HEK293T (cell line): Measurements from ENCODE around the gene APC2.

Experiments
- CTCF ChIA-PET: fragments of 350-600 bp; formaldehyde crosslinking; extraction: SDS; loops from one replicate; lab custom pipeline; 2021; ENCODE audit warnings: antibody characterized with exemption, inconsistent platforms; lab: Yijun Ruan, JAX
- POLR2A ChIA-PET: fragments of 350-600 bp; formaldehyde crosslinking; extraction: SDS; loops from one replicate; lab custom pipeline; 2020; ENCODE audit warnings: antibody characterized with exemption, inconsistent platforms; lab: Yijun Ruan, JAX
- DNase-seq: peaks from one replicate; pipeline ENCODE4 v3.0.0; 2012; ENCODE audit warnings: mixed read lengths; ENCODE audit errors: extremely low spot score
- ARNT ChIP-seq: fragments of 450-650 bp; IDR thresholded peaks from 2 replicates; pipeline ENCODE4 v1.6.1; 2017; ENCODE audit warnings: mild to moderate bottlenecking
- BHLHE40 ChIP-seq: fragments of 450-650 bp; IDR thresholded peaks from 2 replicates; pipeline ENCODE4 v1.6.1; 2016; ENCODE audit warnings: mild to moderate bottlenecking, moderate library complexity, borderline replicate concordance
- CTBP1 ChIP-seq: fragments of 450-650 bp; IDR thresholded peaks from 2 replicates; pipeline ENCODE4 v1.6.1; 2016; ENCODE audit warnings: borderline replicate concordance
- ELF4 ChIP-seq: fragments of 450-650 bp; IDR thresholded peaks from 2 replicates; pipeline ENCODE4 v1.6.1; 2017; ENCODE audit warnings: antibody characterized with exemption
- FOXA1 ChIP-seq: fragments of 450-650 bp; IDR thresholded peaks from 2 replicates; pipeline ENCODE4 v1.6.1; 2016; ENCODE audit warnings: mild to moderate bottlenecking
- FOXK2 ChIP-seq: fragments of 450-650 bp; IDR thresholded peaks from 2 replicates; pipeline ENCODE4 v1.6.1; 2016; ENCODE audit warnings: mild to moderate bottlenecking
- FOXM1 ChIP-seq: fragments of 450-650 bp; IDR thresholded peaks from 2 replicates; pipeline ENCODE4 v1.6.1; 2017; ENCODE audit warnings: mild to moderate bottlenecking, borderline replicate concordance
- HDGF ChIP-seq: fragments of 450-650 bp; IDR thresholded peaks from 2 replicates; pipeline ENCODE4 v1.6.1; 2017; ENCODE audit warnings: antibody characterized with exemption, borderline replicate concordance
- L3MBTL2 ChIP-seq: fragments of 450-650 bp; conservative IDR thresholded peaks from 2 replicates; pipeline ENCODE4 v1.6.1; 2016; ENCODE audit warnings: mild to moderate bottlenecking
- LEF1 ChIP-seq: fragments of 450-650 bp; IDR thresholded peaks from 2 replicates; pipeline ENCODE4 v1.6.1; 2017; ENCODE audit warnings: mild to moderate bottlenecking, borderline replicate concordance
- NFRKB ChIP-seq: fragments of 450-650 bp; IDR thresholded peaks from 2 replicates; pipeline ENCODE4 v1.6.1; 2016; ENCODE audit warnings: mild to moderate bottlenecking, moderate library complexity
- PKNOX1 ChIP-seq: fragments of 450-650 bp; IDR thresholded peaks from 2 replicates; pipeline ENCODE4 v1.6.1; 2016
- SP1 ChIP-seq: fragments of 450-650 bp; IDR thresholded peaks from 2 replicates; pipeline ENCODE4 v1.6.1; 2017
- SUZ12 ChIP-seq: fragments of 450-650 bp; IDR thresholded peaks from 2 replicates; pipeline ENCODE4 v1.6.1; 2016; ENCODE audit warnings: mild to moderate bottlenecking
- TARDBP ChIP-seq: fragments of 450-650 bp; IDR thresholded peaks from 2 replicates; pipeline ENCODE4 v1.6.1; 2016
- ZNF384 ChIP-seq: fragments of 450-650 bp; IDR thresholded peaks from 2 replicates; pipeline ENCODE4 v1.6.1; 2016

APC2 gene

GRCh38 chr19:1510807-1511206 lies 60.9 kb downstream of the APC2 start:
- ChIA-PET CTCF (no interaction called here), POLR2A (no interaction called here)

DNA sequence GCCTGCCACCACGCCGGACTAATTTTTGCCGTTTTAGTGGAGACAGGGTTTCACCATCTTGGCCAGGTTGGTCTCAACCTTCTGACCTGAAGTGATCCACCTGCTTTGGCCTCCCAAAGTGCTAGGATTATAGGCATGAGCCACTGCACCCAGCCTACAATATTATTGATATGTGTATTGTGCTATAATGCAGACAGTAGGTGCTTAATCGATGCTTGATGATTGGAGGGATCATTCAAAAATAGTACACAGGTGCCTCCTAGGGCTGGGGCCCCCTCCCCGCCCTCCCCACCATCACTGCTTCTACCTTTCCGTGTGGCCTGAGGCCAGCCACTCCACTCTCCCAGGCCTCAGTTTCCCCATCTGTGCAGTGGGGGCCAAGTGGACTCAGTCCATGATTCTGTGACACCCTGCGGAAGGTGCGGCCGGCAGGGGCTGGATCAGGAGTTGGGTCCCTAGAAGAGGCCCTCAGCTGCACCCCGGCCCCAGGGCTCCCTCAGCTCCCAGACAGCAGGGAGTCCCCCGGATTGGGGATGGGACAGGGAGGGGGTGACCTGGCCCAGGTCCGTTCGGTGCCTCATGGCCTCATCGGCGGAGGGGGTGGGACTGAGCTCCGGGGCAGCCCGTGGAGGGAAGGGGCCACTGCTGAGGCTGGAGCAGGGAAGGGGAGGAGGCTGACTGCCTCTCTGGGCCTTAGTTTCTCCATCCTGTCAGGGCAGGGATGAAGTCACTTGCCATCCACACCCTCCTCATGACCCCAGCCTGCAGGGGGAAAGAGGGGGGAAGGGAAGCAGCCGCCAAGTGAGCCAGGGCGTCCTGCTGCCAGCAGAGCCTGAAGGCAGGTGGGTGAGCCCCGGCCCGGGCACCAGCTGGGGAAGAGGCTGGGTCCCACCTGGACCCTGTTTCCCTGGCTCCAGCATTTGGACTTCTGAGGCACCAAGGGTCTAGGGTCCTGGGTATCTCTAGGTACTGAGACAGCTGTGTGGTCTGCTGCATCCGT lies 61.7 kb downstream of the APC2 start:
- no peak for DNase-seq
- ChIA-PET CTCF (no interaction called here), POLR2A (no interaction called here)
- TF ChIP-seq ZNF384 (no peak), NFRKB (no peak), SUZ12 (no peak), CTBP1 (no peak), BHLHE40 (no peak), L3MBTL2 (no peak), PKNOX1 (no peak), ARNT (no peak)

More at GRCh38 chr19:1510807-1511206, 60.9 kb downstream of the APC2 start:
- TF ChIP-seq PKNOX1, result no peak
- TF ChIP-seq CTBP1, result no peak
- TF ChIP-seq BHLHE40, result no peak
- TF ChIP-seq LEF1, result no peak
- no peak for TF ChIP-seq SP1
- TF ChIP-seq FOXM1, result no peak
- TF ChIP-seq FOXK2, result no peak
- TF ChIP-seq SUZ12, result no peak
- no peak for TF ChIP-seq ARNT
- no peak for TF ChIP-seq L3MBTL2
- no peak for TF ChIP-seq NFRKB
- DNase-seq, result no peak

DNA sequence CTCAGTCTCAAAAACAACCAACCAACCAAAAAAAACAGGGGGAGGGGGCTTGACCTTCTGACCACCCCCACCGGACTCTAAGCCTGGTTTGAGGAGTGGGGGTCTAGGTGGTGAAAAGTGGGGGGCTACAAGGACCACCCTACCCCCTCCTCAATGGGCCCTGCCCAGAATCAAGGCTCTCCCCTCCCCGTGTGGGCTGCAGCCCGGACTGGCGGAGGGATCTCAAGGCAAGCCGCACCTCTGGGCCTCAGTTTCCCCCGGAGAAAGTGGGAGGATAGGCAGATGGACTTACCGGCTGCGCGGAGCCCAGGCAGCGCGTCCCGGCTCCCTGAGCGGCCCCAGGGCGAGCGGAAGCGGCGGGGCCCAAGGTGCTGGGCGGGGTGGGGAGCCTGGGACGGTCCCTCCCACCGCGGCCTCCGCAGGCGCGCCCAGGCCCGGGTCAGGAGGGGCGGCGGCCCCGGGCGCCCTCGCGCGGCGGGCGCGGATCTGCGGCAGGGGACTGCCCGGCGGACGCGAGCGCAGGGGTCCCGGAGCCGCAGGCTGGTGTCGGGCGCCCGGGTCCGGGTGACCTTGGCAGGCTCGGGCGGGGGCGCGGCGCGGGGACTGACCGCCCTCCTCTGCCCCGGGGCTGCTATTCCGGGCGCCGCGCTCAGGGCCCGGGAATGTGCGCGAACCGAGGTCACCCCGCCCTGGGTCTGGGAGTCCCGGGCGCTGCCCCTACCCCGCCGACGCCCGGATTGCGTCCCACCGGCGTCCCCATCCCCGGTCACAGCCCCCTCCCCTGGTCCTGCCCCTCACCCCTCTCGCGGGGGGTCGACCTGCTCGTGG lies 63.0 kb downstream of the APC2 start, which contains the start of gene ADAMTSL5:
Gene ADAMTSL5 (minus strand): TSS at position 349 of the 828 bp plus-strand sequence. CDS start 2,076 bp downstream, outside the sequence.
- ChIA-PET CTCF (no interaction called here), POLR2A (no interaction called here)
- TF ChIP-seq ZNF384 (no peak), ELF4 (no peak), FOXM1 (0 out of 2 replicates have a peak, but pooled peaks have one; percentile 20)
- peak; percentile 57 for DNase-seq

DNA sequence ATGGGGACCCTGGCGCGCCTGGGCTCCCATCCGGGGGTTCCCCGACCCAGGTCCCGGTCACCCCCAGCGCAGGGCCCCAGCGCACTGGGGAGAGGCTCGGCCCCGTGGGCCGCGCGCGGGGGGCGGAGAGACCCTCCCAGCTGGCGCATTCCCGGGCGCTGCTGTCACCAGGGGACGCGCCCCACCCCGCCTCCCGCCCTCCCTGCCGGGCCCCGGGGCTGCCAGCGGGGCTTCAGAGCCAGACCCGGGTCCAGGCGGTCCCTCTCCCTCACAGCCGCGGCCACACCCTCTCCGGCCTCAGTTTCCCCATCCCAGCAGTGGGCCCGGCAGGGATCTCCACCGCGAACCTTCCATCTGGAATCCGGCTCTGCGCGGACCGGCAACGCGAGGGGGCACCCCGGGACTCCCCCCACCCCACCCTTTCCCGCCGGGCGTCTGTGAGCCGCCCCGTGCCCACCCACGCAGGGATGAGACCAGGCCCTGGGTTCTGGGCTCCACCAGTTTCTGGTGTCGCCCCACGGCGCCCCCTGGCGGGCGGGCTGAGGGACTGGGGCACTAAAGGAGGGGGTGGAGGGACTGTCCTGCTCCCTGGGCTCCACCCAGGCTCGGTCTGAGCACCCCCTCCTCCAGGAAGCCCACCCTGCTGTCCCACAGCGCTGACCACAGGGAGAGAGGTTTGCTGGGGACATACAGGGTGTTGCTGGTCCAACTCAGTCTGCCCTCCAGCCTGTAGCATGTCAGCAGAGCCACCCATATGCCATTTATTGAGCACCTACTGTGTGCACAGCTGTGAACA lies 63.8 kb downstream of the APC2 start:
- TF ChIP-seq ZNF384, result no peak
- TF ChIP-seq BHLHE40, result no peak
- 0 out of 2 replicates have a peak, but pooled peaks have one; percentile 18 for TF ChIP-seq ARNT
- ChIA-PET CTCF (no interaction called here), POLR2A (no interaction called here)
- peak; percentile 83 for DNase-seq

DNA sequence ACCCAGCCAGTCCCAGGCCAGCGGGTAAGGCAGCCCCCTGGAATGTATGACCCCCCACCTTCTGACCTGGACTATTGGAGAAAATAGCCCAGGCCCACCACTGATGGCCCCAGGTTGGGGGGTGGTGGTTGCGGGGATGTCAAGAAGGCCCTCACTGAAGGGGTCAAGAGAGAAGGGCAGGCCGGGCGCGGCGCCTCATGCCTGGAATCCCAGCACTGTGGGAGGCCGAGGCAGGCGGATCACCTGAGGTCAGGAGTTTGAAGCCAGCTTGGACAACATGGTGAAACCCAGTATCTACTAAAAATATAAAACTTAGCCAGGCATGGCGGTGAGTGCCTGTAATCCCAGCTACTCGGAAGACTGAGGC lies 64.4 kb downstream of the APC2 start:
- ChIA-PET CTCF (no interaction called here), POLR2A (no interaction called here)
- no peak for TF ChIP-seq ZNF384
- TF ChIP-seq SUZ12, result no peak
- no peak for DNase-seq

DNA sequence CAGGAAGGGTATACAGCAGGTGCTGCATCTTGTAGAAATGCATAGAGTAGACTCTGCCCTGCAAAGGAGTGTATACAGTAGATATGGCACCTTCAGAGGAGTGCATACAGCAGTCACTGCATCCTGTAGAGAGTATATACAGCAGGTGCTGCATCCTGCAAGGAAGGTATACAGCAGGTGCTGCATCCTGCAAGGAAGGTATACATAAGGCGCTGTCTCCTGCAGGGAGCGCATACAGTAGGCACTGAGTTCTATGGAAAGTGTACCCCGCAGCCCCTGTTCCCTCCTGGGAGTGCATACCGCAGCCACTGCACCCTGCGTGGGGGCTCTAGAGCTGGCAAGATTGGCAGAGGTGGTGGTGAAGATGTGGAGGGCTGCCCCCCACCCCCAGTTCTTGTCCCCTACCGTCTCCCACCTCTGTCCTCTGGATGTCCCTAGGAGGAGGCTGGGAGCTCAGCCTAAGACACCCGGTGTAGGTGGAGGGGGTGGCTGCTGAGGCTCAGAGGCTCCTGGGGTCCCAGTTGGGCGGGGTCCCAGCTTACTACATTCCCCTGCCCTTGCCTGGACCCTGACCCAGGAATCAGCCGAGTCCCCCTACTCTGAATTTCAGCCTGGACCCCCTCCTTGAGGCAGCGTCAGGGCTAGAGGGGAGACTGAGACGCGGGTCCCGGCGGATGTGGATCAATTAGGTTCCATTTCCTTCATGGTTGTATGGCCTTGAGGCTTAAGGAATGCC lies 65.2 kb downstream of the APC2 start:
- DNase-seq, result no peak
- CTCF ChIA-PET, result no interaction called here
- POLR2A ChIA-PET, result no interaction called here
- TF ChIP-seq FOXK2 (no peak), ARNT (no peak), CTBP1 (no peak), LEF1 (no peak), ELF4 (no peak), TARDBP (no peak), FOXM1 (no peak)

DNA sequence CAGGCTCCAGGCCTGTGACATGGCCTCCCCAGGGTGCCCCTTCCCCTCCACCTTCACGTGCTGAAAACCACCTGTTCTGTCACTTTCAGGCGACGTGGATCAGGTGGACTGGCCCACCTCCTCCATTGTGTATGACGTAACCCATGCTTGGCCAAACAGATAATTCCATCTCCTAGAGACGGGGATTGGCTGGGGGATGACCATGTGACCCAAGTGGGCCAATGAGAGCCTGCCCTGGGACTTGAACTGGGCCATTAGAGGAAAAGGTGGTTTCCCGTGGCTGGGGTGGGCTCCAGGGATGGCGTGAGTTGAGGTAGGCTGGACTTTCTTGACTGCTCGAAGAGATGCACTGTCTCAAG lies 66.5 kb downstream of the APC2 start:
- CTCF ChIA-PET, result no interaction called here
- DNase-seq, result no peak
- POLR2A ChIA-PET, result no interaction called here
- no peak for TF ChIP-seq ZNF384
- TF ChIP-seq CTBP1, result no peak
- TF ChIP-seq ELF4, result no peak
- TF ChIP-seq NFRKB, result no peak
- TF ChIP-seq LEF1, result no peak
- no peak for TF ChIP-seq FOXA1
- no peak for TF ChIP-seq TARDBP
- no peak for TF ChIP-seq SP1
- TF ChIP-seq FOXK2, result no peak
- TF ChIP-seq SUZ12, result no peak
- no peak for TF ChIP-seq BHLHE40
- no peak for TF ChIP-seq PKNOX1
- TF ChIP-seq ARNT, result no peak
- TF ChIP-seq HDGF, result no peak
